B cell (primary cell): ENCODE measurements around the gene IRGC. TPM values are rescaled to one million over a fixed set of nuclear protein-coding genes. Genes with fewer than 3 reads are reported as not detected.
A peak's percentile ranks its signal among the peaks of the same experiment; 100 is the strongest.

Source experiments
- ATAC-seq: fragments of 200-7000 bp; cut with Tn5 transposase; one replicate; pipeline ENCODE4 v1.10.0; 2021; ENCODE audit warnings: low read depth, mild to moderate bottlenecking, moderate number of reproducible peaks, moderate library complexity
- CTCF ChIA-PET: fragments of 350-600 bp; sonication (Branson Sonifier 250); formaldehyde crosslinking; loops from one replicate; lab custom pipeline; 2021; ENCODE audit warnings: antibody characterized with exemption, inconsistent platforms; lab: Charles Lee
- POLR2A ChIA-PET: fragments of 350-600 bp; sonication (Branson Sonifier 250); formaldehyde crosslinking; loops from one replicate; lab custom pipeline; 2021; ENCODE audit warnings: antibody characterized with exemption; lab: Charles Lee
- DNase-seq: peaks from one replicate; pipeline ENCODE4 v3.0.0; 2013
- H2AFZ ChIP-seq: 2 replicates; pipeline ENCODE4 v1.6.1; 2012; ENCODE audit warnings: mild to moderate bottlenecking, low read depth, low read length; ENCODE audit not compliant: insufficient read depth, poor library complexity, severe bottlenecking
- H3K27ac ChIP-seq, 2 donors: 1 replicate in 1 of 2; 2 replicates in 1 of 2; pipeline ENCODE4 v1.5.1; 2012 to 2013; ENCODE audit warnings: low read length in 2 of 2, mild to moderate bottlenecking in 2 of 2, moderate library complexity in 1 of 2
- H3K27me3 ChIP-seq, 4 experiments: fragments of 200-600 bp in 1 of 4; sonication (generic) in 1 of 4; replicated peaks in 1 of 4; 1 replicate in 2 of 4; 2 replicates in 2 of 4; pipeline versions ENCODE4 v1.6.1 to v1.7.0; 2013 to 2016; ENCODE audit warnings: low read length in 3 of 4, mild to moderate bottlenecking in 2 of 4, mixed read lengths in 1 of 4, moderate library complexity in 1 of 4; ENCODE audit not compliant: insufficient read depth in 4 of 4, control insufficient read depth in 3 of 4; ENCODE audit errors: control extremely low read depth in 1 of 4
- H3K36me3 ChIP-seq, 2 experiments: replicated peaks in 1 of 2; 1 replicate in 1 of 2; 2 replicates in 1 of 2; pipeline versions ENCODE4 v1.6.1 to v1.7.1; 2013; ENCODE audit warnings: low read length in 1 of 2; ENCODE audit not compliant: insufficient read depth in 2 of 2, control insufficient read depth in 1 of 2; ENCODE audit errors: control extremely low read depth in 1 of 2, extremely low read depth in 1 of 2
- H3K4me1 ChIP-seq, 2 donors: fragments of 200-600 bp in 1 of 2; sonication (generic) in 1 of 2; 1 replicate in 1 of 2; 2 replicates in 1 of 2; pipeline versions ENCODE4 v1.5.1 to v1.6.1; 2013 to 2017; ENCODE audit warnings: low read length in 2 of 2; ENCODE audit not compliant: control insufficient read depth in 2 of 2, insufficient read depth in 2 of 2
- H3K4me2 ChIP-seq: replicated peaks from 2 replicates; pipeline ENCODE3; 2012; ENCODE audit warnings: mild to moderate bottlenecking, low read depth, low read length; ENCODE audit not compliant: poor library complexity, severe bottlenecking
- H3K4me3 ChIP-seq, 5 experiments: fragments of 200-600 bp in 1 of 5; sonication (generic) in 1 of 5; 1 replicate in 3 of 5; 2 replicates in 2 of 5; pipeline versions ENCODE4 v1.5.1 to v1.7.0; 2011 to 2016; ENCODE audit warnings: low read length in 4 of 5, mild to moderate bottlenecking in 4 of 5, low read depth in 2 of 5, control low read depth in 1 of 5, moderate library complexity in 1 of 5; ENCODE audit not compliant: insufficient read depth in 1 of 5; ENCODE audit errors: control extremely low read depth in 1 of 5, extremely low read depth in 1 of 5
- H3K79me2 ChIP-seq: fragments of 200-600 bp; sonication (generic); one replicate; pipeline ENCODE4 v1.6.0; 2016; ENCODE audit warnings: low read length; ENCODE audit not compliant: control insufficient read depth, insufficient read depth
- H3K9ac ChIP-seq: fragments of 200-600 bp; sonication (generic); 2 replicates; pipeline ENCODE4 v1.6.1; 2017; ENCODE audit warnings: mild to moderate bottlenecking, low read length, moderate library complexity
- H3K9me3 ChIP-seq, 3 donors: one replicate each; pipeline versions ENCODE4 v1.6.1 to v1.7.1; 2013; ENCODE audit warnings: low read length in 2 of 3; ENCODE audit not compliant: control insufficient read depth in 2 of 3, insufficient read depth in 1 of 3; ENCODE audit errors: control extremely low read depth in 1 of 3
- H4K20me1 ChIP-seq: 2 replicates; pipeline ENCODE4 v1.6.0; 2012; ENCODE audit warnings: mild to moderate bottlenecking, low read length; ENCODE audit not compliant: insufficient read depth, control insufficient read depth, poor library complexity, severe bottlenecking
- H3K27ac Mint-ChIP-seq: one replicate; pipeline ENCODE4 v1.8.0; 2021; ENCODE audit warnings: mixed read lengths
- H3K27me3 Mint-ChIP-seq: one replicate; pipeline ENCODE4 v1.8.0; 2021; ENCODE audit warnings: mixed read lengths
- H3K4me1 Mint-ChIP-seq: one replicate; pipeline ENCODE4 v1.8.0; 2021; ENCODE audit warnings: mixed read lengths
- H3K4me3 Mint-ChIP-seq: one replicate; pipeline ENCODE4 v1.8.0; 2021; ENCODE audit warnings: mixed read lengths
- H3K9me3 Mint-ChIP-seq: one replicate; pipeline ENCODE4 v1.8.0; 2022; ENCODE audit warnings: mixed read lengths; ENCODE audit not compliant: insufficient read depth
- EZH2 ChIP-seq: IDR thresholded peaks from 2 replicates; pipeline ENCODE4 v1.6.1; 2012; ENCODE audit warnings: borderline replicate concordance, low read depth, mild to moderate bottlenecking, moderate library complexity, low read length; ENCODE audit not compliant: insufficient read depth, poor library complexity, severe bottlenecking
- WGBS: methylation state at CpG from one replicate; pipeline ENCODE4 v1.1.5; 2013; ENCODE audit warnings: missing lambda C conversion rate; ENCODE audit not compliant: insufficient coverage; 5-methylcytosine and 5-hydroxymethylcytosine counted together
- intact Hi-C: fragments of 100-400 bp; cut with micrococcal nuclease; formaldehyde crosslinking; loops from one replicate; pipeline ENCODE4 v1.10.0; 2022
- polyA plus RNA-seq: library from polyadenylated mRNA; depleted of rRNA; stranded (reverse); fragments of >200 nt; gene quantifications from 2 replicates; pipeline ENCODE4 v1.2.3, GENCODE V29; 2012
- total RNA-seq, 2 donors: library from RNA; stranded (reverse); fragments of 120-200 nt in 1 of 2; gene quantifications; 1 replicate in 1 of 2; 2 replicates in 1 of 2; pipeline versions ENCODE4 v1.2.3 to v1.2.4, GENCODE V29; 2013 to 2022
- TF ChIP-seq, protein P1 (sequence below): fragments of 200-600 bp; IDR thresholded peaks from one replicate; pipeline ENCODE4 v1.8.0; 2022; ENCODE audit warnings: antibody characterized with exemption, mild to moderate bottlenecking

The IRGC gene
- total and polyA plus RNA-seq, 2 donors (not counting 1 experiment from before 2014, with no cell fraction given), result not detected

DNA sequence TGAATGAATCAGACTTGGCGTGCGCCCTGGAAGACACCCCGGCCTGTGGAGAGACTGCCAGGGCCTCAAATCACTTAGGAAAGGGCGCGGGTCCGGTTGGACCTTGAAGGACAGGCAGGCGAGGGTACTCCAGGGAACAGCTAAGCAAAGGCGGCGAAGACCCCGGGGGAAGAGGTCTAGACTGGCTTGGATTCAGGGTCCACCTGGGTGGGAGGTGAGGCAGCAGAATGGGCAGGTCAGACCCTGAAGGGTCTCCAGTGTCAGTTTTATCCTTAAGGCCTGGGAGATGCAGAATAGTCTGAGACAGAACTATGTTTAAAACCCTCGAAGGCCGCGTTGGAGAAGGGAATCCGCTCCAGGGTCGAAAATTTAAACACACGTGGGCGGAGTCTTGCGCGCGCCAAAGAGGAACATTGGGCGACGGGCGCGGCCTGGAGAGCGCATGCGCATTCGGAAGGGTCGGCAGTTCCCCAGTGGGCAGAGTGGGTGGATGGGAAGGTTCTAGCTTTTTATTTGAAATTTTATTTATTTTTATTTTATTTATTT, 39.5 kb downstream of the IRGC start:
- H3K79me2 ChIP-seq, result peaks cover 27% of the 10 kb centered on the region
- H3K36me3 ChIP-seq, result peaks cover 0 to 15% of the 10 kb centered on the region in 2 experiments
- Mint-ChIP-seq H3K4me3 (peak overlapping the region; percentile 99), H3K9me3 (no peaks in the 10 kb centered on the region), H3K27me3 (no peaks in the 10 kb centered on the region), H3K4me1 (peaks cover 70% of the 10 kb centered on the region), H3K27ac (peak overlapping the region; percentile 100)
- no peaks in the 10 kb centered on the region for H4K20me1 ChIP-seq
- peak overlapping the region; percentile 100 for H3K4me2 ChIP-seq
- peak overlapping the region; percentile 63 to 88 (median 84) for H3K4me3 ChIP-seq
- peak overlapping the region; percentile 93 to 98 for H3K27ac ChIP-seq
- ChIA-PET POLR2A (interaction anchor here (4.9 to 6.7 kb wide), 2 partner anchors 10 to 26 kb away, joined by 45 to 89 read pairs; partner anchors contain the start of gene KCNN4), CTCF (interaction anchor here (0.9 to 8.2 kb wide), 7 partner anchors 10 to 195 kb away, joined by 4 to 64 read pairs (median 4); partner anchors contain the start of gene KCNN4)
- 1% methylated on average over 17 of the region's 28 CpGs for WGBS
- TF ChIP-seq, protein P1, sequence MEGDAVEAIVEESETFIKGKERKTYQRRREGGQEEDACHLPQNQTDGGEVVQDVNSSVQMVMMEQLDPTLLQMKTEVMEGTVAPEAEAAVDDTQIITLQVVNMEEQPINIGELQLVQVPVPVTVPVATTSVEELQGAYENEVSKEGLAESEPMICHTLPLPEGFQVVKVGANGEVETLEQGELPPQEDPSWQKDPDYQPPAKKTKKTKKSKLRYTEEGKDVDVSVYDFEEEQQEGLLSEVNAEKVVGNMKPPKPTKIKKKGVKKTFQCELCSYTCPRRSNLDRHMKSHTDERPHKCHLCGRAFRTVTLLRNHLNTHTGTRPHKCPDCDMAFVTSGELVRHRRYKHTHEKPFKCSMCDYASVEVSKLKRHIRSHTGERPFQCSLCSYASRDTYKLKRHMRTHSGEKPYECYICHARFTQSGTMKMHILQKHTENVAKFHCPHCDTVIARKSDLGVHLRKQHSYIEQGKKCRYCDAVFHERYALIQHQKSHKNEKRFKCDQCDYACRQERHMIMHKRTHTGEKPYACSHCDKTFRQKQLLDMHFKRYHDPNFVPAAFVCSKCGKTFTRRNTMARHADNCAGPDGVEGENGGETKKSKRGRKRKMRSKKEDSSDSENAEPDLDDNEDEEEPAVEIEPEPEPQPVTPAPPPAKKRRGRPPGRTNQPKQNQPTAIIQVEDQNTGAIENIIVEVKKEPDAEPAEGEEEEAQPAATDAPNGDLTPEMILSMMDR, result no peak
- no peak for TF ChIP-seq EZH2
- DNase-seq (peak; percentile 88), ATAC-seq (peak; percentile 8)
- peak overlapping the region; percentile 78 for H3K9ac ChIP-seq
- H3K9me3 ChIP-seq, result no peaks in the 10 kb centered on the region
- intact Hi-C loops, result loop anchor here (10.0 kb wide), 1 partner anchor 179 kb away; the partner anchor contains the start of gene ZNF45
- no peaks in the 10 kb centered on the region for H3K27me3 ChIP-seq
- H2AFZ ChIP-seq, result peak overlapping the region; percentile 80
- peaks cover 27 to 58% of the 10 kb centered on the region in 2 donors for H3K4me1 ChIP-seq

DNA sequence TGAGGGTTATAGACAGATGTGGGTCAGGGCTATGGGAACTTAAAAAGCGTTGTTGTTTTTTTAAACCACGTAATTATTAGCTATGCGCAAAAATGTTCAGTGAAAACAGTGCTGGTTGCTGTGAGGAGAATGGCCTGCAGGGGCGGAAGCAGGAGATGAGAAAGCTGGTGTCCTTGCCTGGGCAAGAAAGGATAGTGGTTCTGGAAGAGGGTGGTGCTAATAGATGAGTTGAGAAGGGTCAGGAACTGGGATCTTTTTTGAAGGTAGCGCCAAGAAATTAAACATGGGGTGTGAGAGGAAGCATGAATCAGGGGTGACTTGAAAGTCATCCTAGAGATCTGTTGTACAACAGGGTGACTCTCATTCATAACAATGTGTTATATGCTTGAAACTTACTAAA, 43.6 kb downstream of the IRGC start:
- H3K4me2 ChIP-seq, result peak overlapping the region; percentile 7
- no peaks in the 10 kb centered on the region for H3K9me3 ChIP-seq
- peaks cover 15 to 52% of the 10 kb centered on the region in 2 donors for H3K4me1 ChIP-seq
- Mint-ChIP-seq H3K27ac (peak overlapping the region; percentile 77), H3K4me1 (peaks cover 65% of the 10 kb centered on the region), H3K9me3 (no peaks in the 10 kb centered on the region), H3K27me3 (no peaks in the 10 kb centered on the region), H3K4me3 (peak overlapping the region; percentile 15)
- intact Hi-C loops, result loop anchor here (10.0 kb wide), 1 partner anchor 175 kb away; the partner anchor contains the start of gene ZNF45
- CTCF ChIA-PET, result interaction anchor here (0.9 to 14.7 kb wide), 4 partner anchors 8 to 19 kb away, joined by 3 to 204 read pairs (median 6); partner anchors contain the start of gene KCNN4
- H3K36me3 ChIP-seq, result no peaks in the 10 kb centered on the region
- no peaks in the 10 kb centered on the region for H4K20me1 ChIP-seq
- H3K27me3 ChIP-seq, result no peaks in the 10 kb centered on the region
- POLR2A ChIA-PET, result interaction anchor here (0.7 to 3.0 kb wide), 3 partner anchors 14 to 22 kb away, joined by 3 to 11 read pairs (median 4); partner anchors contain the start of gene KCNN4
- DNase-seq (peak; percentile 30), ATAC-seq (no peak)
- H3K27ac ChIP-seq, result no peak overlapping the region
- H3K79me2 ChIP-seq, result peaks cover 3% of the 10 kb centered on the region
- 74% methylated on average over 4 of the region's 5 CpGs for WGBS
- no peak overlapping the region for H3K9ac ChIP-seq
- no peak overlapping the region for H3K4me3 ChIP-seq
- no peak for TF ChIP-seq EZH2
- TF ChIP-seq, protein P1, result no peak
- no peak overlapping the region for H2AFZ ChIP-seq
